Activated CD4-positive, alpha-beta T cell treated with anti-CD3 and anti-CD28 coated beads for 24 hours (primary cell): ENCODE measurements around the gene CDH8.
"Not testable (repeated sequence)": the region's sequence is repeated elsewhere in the genome, so short reads cannot be mapped to it uniquely, and the experiment has no call there.

Experiments used
- DNase-seq, 2 donors: peaks; one replicate each; pipeline ENCODE4 v3.0.0-alpha.2; 2020; ENCODE audit warnings: low read depth in 2 of 2

CDH8 gene

DNA sequence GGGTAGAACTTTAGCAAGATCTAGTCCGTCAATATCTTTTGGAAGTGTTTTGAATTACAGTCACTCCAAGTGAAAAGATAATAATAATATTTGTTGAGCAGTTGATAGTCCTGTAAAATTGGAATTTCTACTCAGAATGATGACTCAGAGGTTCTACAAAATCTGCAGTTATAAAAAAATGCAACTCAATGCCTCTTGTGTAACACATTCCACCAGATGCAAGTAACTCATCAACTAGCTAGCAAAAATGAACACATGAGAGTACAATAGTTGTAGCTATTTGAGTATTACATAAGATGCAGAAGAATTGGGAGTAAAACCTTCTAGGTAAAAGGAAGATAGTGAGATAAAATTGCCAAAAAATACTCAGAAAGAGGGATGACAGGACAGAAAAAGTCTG lies 177.2 kb downstream of the CDH8 start:
- no peak for DNase-seq

DNA sequence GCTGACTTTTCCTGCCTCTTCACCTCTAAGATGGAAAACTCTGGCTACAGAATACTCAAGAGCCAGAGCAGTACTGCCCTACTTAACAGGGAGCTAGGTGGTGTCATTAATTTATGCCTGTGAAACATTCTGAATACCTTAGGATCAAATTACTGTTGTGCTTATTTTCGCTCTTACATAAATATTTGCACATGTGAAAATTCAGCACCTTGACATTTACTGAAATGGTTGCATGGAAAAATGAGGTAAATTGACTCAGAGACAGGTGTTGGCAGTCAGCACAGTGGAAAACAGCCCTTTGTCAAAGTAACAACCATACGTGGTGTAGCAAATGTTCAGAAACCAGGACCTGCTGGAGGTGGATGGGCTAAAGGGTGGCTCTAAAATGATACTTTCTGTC lies 193.6 kb downstream of the CDH8 start:
- DNase-seq, result no peak

DNA sequence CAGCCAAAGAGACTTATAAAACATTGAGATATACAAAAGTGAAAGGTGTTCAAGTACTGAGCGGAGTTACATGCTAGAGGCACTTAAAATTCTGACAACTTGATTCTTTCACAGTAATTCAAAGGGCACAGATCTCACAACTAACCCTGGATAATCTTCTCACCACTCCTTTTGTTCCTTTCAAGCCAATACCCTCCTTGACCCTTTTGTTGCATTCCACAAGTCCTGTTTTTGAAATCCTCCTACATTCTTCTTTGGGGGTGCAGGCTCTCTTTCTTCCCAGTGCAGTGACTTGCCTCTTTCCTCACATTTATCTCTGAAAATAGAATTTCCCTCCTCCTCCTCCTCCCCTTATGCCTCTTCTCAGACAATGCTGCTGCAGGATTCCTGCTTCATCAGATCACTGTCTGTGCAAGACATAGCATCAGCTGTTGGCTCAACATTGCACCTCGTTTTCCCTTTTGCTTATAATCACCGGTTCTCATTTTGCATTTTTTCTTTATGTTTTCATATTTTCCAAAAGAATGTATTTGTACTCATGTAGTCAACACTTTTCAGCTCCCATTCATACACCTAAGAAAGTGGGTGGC lies 199.3 kb downstream of the CDH8 start:
- DNase-seq, result no peak

DNA sequence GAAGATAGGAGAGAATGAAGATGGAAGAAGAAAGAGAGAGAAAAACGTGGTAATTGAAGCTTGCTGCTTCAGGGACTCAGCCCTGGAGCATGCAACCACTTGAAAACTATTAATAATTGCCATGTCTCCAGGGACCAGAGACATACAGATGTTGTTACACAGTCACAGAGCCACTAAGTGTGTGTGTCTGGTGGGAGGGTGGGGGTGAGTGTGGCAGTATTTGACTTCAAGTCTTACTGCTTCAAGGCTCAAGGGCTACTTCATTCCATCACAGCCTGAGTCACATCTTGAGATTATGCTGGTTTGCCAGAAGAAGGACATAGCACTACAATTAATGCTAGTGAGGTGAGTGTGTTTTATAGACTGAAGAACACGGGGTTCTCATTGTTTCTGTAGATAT lies 202.2 kb downstream of the CDH8 start:
- DNase-seq, result no peak

DNA sequence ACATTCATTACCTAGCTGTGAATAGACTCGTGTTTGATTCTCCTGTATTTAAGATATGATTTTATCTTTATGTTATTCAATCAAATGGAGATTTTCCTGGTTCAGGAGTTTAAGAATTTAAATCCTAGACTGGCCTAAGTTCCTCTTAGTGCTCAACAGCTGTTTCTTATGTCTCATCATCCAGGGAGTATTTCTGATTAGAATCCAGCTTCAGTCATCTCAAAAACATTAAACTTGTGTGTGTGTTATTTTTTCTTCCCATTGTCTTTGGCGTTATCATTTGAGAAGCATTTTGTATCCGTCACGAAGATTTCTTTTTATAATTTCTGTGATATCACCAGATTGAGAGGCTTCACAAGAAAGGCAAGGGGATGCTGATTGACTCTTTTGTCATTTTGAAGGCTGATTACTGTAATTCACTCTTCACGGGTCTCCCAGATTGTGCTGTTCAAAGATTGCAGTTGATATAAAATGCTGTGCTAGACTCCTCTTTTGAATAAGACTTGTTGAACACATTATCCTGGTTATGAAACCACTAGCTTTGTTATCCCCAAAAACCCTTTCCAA lies 204.8 kb downstream of the CDH8 start:
- DNase-seq, result no peak

DNA sequence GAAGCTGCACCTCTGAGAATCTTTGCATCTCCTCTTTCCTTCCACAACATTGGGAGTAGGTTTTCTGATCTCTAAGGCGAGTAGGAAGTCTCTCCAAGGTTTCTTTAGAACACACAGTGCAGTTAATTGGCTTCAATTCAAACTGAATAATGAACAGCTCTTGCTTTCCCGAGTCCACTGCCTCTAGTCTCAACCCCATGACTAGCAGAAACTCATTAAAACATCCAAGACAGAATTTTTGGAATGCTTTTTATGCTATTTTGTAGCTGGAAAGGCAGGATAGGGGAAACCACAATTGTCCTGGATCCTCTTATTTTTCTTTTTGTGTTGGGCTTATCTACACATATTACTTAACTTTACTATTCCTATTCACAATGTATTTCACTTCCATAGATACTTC lies 206.6 kb downstream of the CDH8 start:
- DNase-seq, result no peak

DNA sequence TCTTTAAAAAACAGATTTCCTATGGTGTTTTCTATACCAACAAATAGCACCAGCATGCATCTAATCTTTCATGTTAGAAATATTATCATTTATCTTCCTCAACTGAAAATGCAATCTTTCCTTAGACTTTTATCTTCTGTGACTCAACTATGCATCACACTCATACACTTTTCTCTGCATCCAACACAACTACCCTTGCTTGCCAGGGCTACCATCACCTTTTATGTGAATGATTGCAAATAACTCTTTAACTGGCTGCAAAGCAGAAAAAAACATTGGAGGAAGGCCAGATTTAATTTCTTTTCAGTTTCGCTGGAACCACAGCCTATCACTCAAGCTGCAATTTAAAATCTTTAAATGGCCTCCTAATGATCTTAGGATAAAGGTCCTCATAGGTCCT lies 212.9 kb downstream of the CDH8 start:
- no peak for DNase-seq

DNA sequence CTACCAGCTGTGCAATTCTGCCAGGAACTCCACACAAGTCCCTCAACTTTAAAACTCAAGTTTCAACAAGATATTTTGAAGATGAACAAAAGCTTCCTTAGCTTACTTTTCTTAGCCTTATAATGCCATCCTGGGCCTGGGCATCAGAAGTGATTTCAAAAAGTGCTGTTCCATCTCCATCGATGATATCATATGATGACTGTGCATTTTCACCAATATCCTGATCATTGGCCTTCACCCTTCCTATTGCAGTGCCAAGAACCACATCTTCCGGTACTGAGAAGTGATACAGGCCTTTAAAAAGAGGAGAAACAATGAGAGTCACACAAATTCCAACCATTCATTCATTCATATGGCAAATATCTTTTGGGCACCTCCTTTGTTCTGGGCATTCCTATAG lies 215.4 kb downstream of the CDH8 start:
- no peak for DNase-seq

GRCh38 chr16:61820398-61820797 lies 215.8 kb downstream of the CDH8 start:
- DNase-seq, result no peak

GRCh38 chr16:61818850-61819249 lies 217.4 kb downstream of the CDH8 start:
- no peak for DNase-seq

DNA sequence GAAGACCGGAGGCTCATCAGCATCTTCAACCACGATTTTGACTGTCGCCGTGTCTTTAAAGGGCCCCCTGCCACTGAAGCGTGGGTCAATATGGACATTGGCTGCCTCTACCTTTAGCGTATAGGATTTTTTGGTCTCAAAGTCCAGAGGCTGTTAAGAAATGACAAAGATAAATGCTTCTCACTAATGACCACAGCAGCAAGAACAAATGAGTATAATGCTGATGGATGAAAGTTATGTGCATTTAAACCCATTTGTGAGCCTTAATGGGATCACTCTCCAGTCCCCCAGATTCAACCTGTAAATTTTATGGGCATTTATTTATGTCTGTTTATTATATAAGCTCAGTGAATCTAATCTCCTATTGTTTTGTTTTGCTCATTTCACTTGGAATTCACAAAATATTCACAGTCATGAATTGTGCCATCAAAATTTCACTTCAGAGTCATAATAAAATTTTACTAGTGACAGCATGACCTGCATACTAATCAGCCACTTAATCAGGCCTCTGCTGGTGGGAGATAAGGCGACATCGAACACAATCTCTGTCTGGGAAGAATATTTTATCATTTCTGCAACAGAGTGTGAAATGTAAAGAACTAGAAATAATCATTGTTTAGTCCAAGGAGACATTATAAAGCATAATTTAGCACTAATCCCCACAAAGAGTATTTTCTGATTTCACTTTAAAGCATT lies 218.5 kb downstream of the CDH8 start:
- no peak for DNase-seq

DNA sequence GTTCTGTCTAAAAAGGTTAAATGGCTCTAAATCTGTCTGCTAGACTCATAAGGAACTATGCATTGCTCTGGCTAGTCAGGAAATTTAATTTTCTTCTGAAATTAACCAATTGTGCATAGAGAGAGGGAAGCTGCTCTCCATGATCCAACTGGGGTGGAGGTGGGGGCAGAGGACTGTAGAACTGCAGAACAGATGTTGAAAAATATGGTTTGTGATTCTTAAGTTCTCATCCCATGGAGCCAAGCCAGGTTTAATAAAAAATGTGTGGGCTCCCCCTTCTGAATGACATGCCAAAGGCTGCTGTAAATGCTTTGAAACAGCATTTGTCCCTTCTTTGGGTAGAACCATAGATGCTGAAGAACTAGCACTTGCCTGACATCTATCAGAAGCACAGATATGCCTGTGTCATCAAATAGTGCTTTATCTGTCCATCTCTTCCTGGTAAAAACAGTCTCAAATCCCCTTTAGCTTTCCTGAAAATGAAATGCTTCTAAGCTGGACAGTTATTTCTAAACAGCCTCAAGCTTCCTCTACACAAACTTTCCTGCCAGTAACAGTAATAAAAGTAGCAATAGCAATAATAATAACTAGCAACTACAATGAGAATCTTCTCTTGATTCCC lies 221.4 kb downstream of the CDH8 start:
- no peak for DNase-seq

- DNase-seq, result no peak
Observed at GRCh38 chr16:61813339-61813738, 222.9 kb downstream of the CDH8 start.

GRCh38 chr16:61812251-61812650 lies 224.0 kb downstream of the CDH8 start:
- DNase-seq, result no peak

GRCh38 chr16:61807551-61807950 lies 228.7 kb downstream of the CDH8 start:
- DNase-seq, result no peak

GRCh38 chr16:61801217-61801616 lies 235.0 kb downstream of the CDH8 start:
- DNase-seq, result not testable (repeated sequence)

GRCh38 chr16:61798741-61799140 lies 237.5 kb downstream of the CDH8 start:
- no peak for DNase-seq

GRCh38 chr16:61797961-61798507 lies 238.2 kb downstream of the CDH8 start:
- no peak for DNase-seq

DNA sequence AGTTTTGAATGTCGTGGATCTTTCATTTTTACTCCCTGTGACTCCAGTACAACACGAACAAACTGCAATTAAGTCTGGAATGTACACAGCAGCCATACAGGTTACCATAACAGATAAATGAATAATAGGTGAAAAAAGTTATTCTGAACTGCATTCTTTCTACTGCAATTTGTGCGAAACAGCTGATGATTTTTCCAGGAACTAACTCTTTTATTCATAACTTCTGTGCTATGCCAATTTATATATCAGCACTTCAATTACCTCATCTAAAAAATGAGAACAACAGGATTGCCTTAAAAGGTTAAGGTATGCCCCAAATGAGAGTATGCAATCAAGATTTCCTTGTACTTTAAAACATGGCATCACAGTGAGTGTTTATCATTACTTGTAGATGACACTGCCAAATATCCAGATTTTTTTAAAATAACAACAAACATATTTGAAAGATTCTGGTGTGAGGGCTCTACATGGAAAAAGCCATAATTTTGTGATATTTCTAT lies 238.9 kb downstream of the CDH8 start:
- DNase-seq, result no peak

DNA sequence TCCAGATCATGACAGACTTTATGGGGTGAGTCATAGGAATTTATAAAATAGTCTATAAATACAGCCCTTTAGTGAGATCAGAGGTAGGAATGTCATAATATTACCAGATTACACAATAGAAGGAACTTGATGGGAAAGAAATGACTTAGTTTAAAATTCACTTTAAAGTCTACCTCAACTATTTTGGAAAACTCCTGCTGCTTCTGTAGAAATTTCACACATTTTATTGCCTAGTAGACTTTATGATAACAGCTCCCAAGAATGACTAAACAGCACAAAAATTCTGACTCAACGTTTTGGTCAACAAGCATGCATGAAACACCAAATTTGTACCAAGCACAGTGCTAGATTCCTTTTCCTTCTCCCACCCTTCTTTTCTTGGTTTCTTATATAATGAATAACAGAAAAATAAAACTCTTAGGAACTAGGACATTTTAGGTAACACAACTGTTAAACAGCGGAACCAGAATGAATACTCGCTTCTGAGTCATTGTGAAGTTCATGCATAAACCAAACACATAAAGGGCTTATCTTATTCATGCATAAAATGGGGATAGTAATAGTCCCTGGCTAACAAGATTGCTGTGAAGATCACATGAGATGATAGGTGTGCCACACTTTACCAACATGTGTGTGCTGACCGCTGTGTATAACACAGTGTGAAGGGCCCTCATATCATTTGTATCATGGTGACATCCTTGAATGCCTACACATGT lies 243.9 kb downstream of the CDH8 start:
- DNase-seq, result no peak

GRCh38 chr16:61791464-61791863 lies 244.8 kb downstream of the CDH8 start:
- no peak for DNase-seq

- not testable (repeated sequence) for DNase-seq
Observed at GRCh38 chr16:61781855-61782254, 254.4 kb downstream of the CDH8 start.
